Sigmoid colon (tissue), 7 donors: Measurements from ENCODE around the gene YPEL2. TPM values are rescaled to one million over a fixed set of nuclear protein-coding genes. Genes with fewer than 3 reads are reported as not detected.
A peak's percentile ranks its signal among the peaks of the same experiment; 100 is the strongest.

Experiments used
- DNase-seq: peaks from one replicate; pipeline ENCODE4 v3.0.0-alpha.2; 2019
- H3K27ac ChIP-seq, 4 donors: fragments of 200-600 bp; sonication (generic); one replicate each; pipeline ENCODE4 v1.5.1; 2016 to 2019; ENCODE audit warnings: mild to moderate bottlenecking in 1 of 4
- H3K27me3 ChIP-seq, 3 donors: fragments of 200-600 bp; sonication (generic); one replicate each; pipeline ENCODE4 v1.5.1; 2019; ENCODE audit warnings: mild to moderate bottlenecking in 1 of 3
- H3K36me3 ChIP-seq, 4 donors: fragments of 200-600 bp; sonication (generic); one replicate each; pipeline ENCODE4 v1.5.1; 2016 to 2019
- H3K4me1 ChIP-seq, 4 donors: fragments of 200-600 bp; sonication (generic); one replicate each; pipeline ENCODE4 v1.5.1; 2017 to 2019
- H3K4me3 ChIP-seq, 4 donors: fragments of 200-600 bp; sonication (generic); one replicate each; pipeline ENCODE4 v1.5.1; 2017 to 2019; ENCODE audit warnings: mild to moderate bottlenecking in 2 of 4, moderate library complexity in 1 of 4
- H3K9me3 ChIP-seq, 4 donors: fragments of 200-600 bp in 3 of 4; sonication (generic) in 3 of 4; one replicate each; pipeline versions ENCODE4 v1.5.1 to v1.6.1; 2013 to 2019
- CTCF ChIP-seq, 4 experiments: fragments of 450-650 bp in 3 of 4; fragments of 200-600 bp in 1 of 4; IDR thresholded peaks; one replicate each; pipeline ENCODE4 v1.5.1; 2016 to 2019; ENCODE audit warnings: antibody characterized with exemption in 4 of 4, mild to moderate bottlenecking in 3 of 4, moderate library complexity in 2 of 4
- EP300 ChIP-seq, 4 donors: sonication (generic); formaldehyde crosslinking; IDR thresholded peaks; one replicate each; pipeline ENCODE4 v1.6.1; 2017; ENCODE audit warnings: antibody characterized with exemption in 4 of 4
- POLR2A ChIP-seq, 2 donors: fragments of 450-650 bp; IDR thresholded peaks; one replicate each; pipeline ENCODE4 v1.6.1; 2016; ENCODE audit warnings: antibody characterized with exemption in 2 of 2, mild to moderate bottlenecking in 2 of 2, moderate library complexity in 2 of 2
- POLR2AphosphoS5 ChIP-seq, 4 donors: sonication (generic); formaldehyde crosslinking; IDR thresholded peaks; one replicate each; pipeline ENCODE4 v1.6.1; 2017; ENCODE audit warnings: antibody characterized with exemption in 4 of 4
- WGBS, 2 donors: extraction: QIAGEN DNeasy Blood & Tissue Kit; methylation state at CpG; one replicate each; pipeline ENCODE4 v1.1.7; 2013; 5-methylcytosine and 5-hydroxymethylcytosine counted together
- intact Hi-C: fragments of 100-400 bp; cut with DNase I; formaldehyde crosslinking; loops from one replicate; pipeline ENCODE4 v1.15.1; 2023
- polyA plus RNA-seq, 3 donors: library from polyadenylated mRNA; stranded (reverse); fragments of 200-250 nt; gene quantifications; one replicate each; pipeline ENCODE4 v1.2.3, GENCODE V29; 2013
- total RNA-seq, 4 donors: library from RNA; depleted of rRNA; stranded (reverse); fragments of >200 nt; gene quantifications; one replicate each; pipeline ENCODE4 v1.1.0, GENCODE V29; 2016
- donor health status: healthy with polysubstance abuse.
- donor health status: Bipolar disorder and iron deficiency.
- donor health status: healthy.

The YPEL2 gene
- total and polyA plus RNA-seq, 7 donors, result 10.2 to 35.7 (median 25.8) TPM

GRCh38 chr17:59437791-59438281, 106.4 kb downstream of the YPEL2 start:
- Histone ChIP-seq H3K27me3 (no peaks in the 10 kb centered on the region), H3K9me3 (no peaks in the 10 kb centered on the region), H3K27ac (no peak overlapping the region), H3K4me1 (peaks cover 0 to 21% (median 18%) of the 10 kb centered on the region in 4 donors), H3K4me3 (no peak overlapping the region), H3K36me3 (no peaks in the 10 kb centered on the region)
- TF ChIP-seq EP300 (IDR thresholded peaks at IDR 0.05) (no peak), CTCF (IDR thresholded peaks at IDR 0.05) (no peak), POLR2AphosphoS5 (IDR thresholded peaks at IDR 0.05) (no peak), POLR2A (IDR thresholded peaks at IDR 0.05) (no peak)
- DNase-seq, result no peak
- intact Hi-C loops, result no loop called here
- WGBS, 2 donors, result 49 to 78% methylated on average over 12 of the region's 12 CpGs

- Histone ChIP-seq H3K4me3 (no peak overlapping the region), H3K27me3 (no peaks in the 10 kb centered on the region), H3K36me3 (no peaks in the 10 kb centered on the region), H3K27ac (peak overlapping the region; percentile 58 to 80 (median 76)), H3K9me3 (no peaks in the 10 kb centered on the region), H3K4me1 (peaks cover 0 to 21% (median 18%) of the 10 kb centered on the region in 4 donors)
- TF ChIP-seq POLR2A (IDR thresholded peaks at IDR 0.05) (no peak), EP300 (IDR thresholded peaks at IDR 0.05) (no peak), CTCF (IDR thresholded peaks at IDR 0.05) (no peak), POLR2AphosphoS5 (IDR thresholded peaks at IDR 0.05) (no peak)
- WGBS, 2 donors, result 85 to 92% methylated on average over 4 of the region's 4 CpGs
- DNase-seq, result no peak
- intact Hi-C loops, result no loop called here
Observed at GRCh38 chr17:59439262-59439661, 107.8 kb downstream of the YPEL2 start.

- H3K27ac ChIP-seq, result peak overlapping the region; percentile 58 to 80 (median 76)
- 63 to 66% methylated on average over 6 of the region's 6 CpGs for WGBS, 2 donors
Observed at GRCh38 chr17:59439741-59440211, 108.3 kb downstream of the YPEL2 start.

GRCh38 chr17:59440757-59441463, 109.5 kb downstream of the YPEL2 start:
- intact Hi-C loops, result loop anchor here (1.0 to 2.0 kb wide), 3 partner anchors 112 to 220 kb away; partner anchors contain the start of gene GDPD1
- no peaks in the 10 kb centered on the region for H3K9me3 ChIP-seq
- peak overlapping the region; percentile 58 to 80 (median 76) for H3K27ac ChIP-seq
- DNase-seq, result peak; percentile 96
- peak in 3 of 4 donors; percentile 40 to 52 (median 49) for TF ChIP-seq POLR2AphosphoS5 (IDR thresholded peaks at IDR 0.05)
- TF ChIP-seq CTCF (IDR thresholded peaks at IDR 0.05), result peak; percentile 79 to 91 (median 89)
- no peak for TF ChIP-seq EP300 (IDR thresholded peaks at IDR 0.05)
- no peak for TF ChIP-seq POLR2A (IDR thresholded peaks at IDR 0.05)
- no peaks in the 10 kb centered on the region for H3K27me3 ChIP-seq
- peak overlapping the region in 1 of 4 donors; percentile 15 for H3K4me3 ChIP-seq
- WGBS, 2 donors, result 11 to 21% methylated on average over 10 of the region's 10 CpGs
- peaks cover 0 to 21% (median 16%) of the 10 kb centered on the region in 4 donors for H3K4me1 ChIP-seq
- no peaks in the 10 kb centered on the region for H3K36me3 ChIP-seq

More at GRCh38 chr17:59439741-59440211, 108.3 kb downstream of the YPEL2 start:
- peaks cover 0 to 21% (median 18%) of the 10 kb centered on the region in 4 donors for H3K4me1 ChIP-seq
- H3K9me3 ChIP-seq, result no peaks in the 10 kb centered on the region
- TF ChIP-seq POLR2A (IDR thresholded peaks at IDR 0.05) (no peak), CTCF (IDR thresholded peaks at IDR 0.05) (no peak), EP300 (IDR thresholded peaks at IDR 0.05) (no peak), POLR2AphosphoS5 (IDR thresholded peaks at IDR 0.05) (no peak)
- DNase-seq, result no peak
- H3K36me3 ChIP-seq, result no peaks in the 10 kb centered on the region
- H3K4me3 ChIP-seq, result no peak overlapping the region
- intact Hi-C loops, result loop anchor here (1.0 to 2.0 kb wide), 2 partner anchors 128 to 219 kb away; partner anchors contain the start of gene GDPD1
- H3K27me3 ChIP-seq, result no peaks in the 10 kb centered on the region
